Stimulated activated naive B cell treated with anti-CD40 and anti-IgM and Interleukin-4, amounts not matched to agents 10 μg/mL and 1 μg/mL and 100 μg/mL, for 72 hours (primary cell): ENCODE measurements around the gene SLC26A1.

ENCODE experiments used
- ATAC-seq, 2 donors: fragments of 150-1000 bp; cut with Tn5 transposase; replicated peaks; 2 replicates each; pipeline ENCODE4 v1.10.0; 2021; ENCODE audit warnings: moderate library complexity in 1 of 2
- DNase-seq: peaks from one replicate; pipeline ENCODE4 v3.0.0; 2021
- H3K27ac Mint-ChIP-seq: one replicate; pipeline ENCODE4 v1.8.0; 2022; ENCODE audit warnings: mild to moderate bottlenecking, mixed read lengths
- H3K27me3 Mint-ChIP-seq, 2 donors: one replicate each; pipeline ENCODE4 v1.8.0; 2022; ENCODE audit warnings: mixed read lengths in 2 of 2
- H3K36me3 Mint-ChIP-seq, 2 donors: one replicate each; pipeline ENCODE4 v1.8.0; 2022; ENCODE audit warnings: mixed read lengths in 2 of 2, mild to moderate bottlenecking in 1 of 2
- H3K4me1 Mint-ChIP-seq, 2 donors: one replicate each; pipeline ENCODE4 v1.8.0; 2022; ENCODE audit warnings: mixed read lengths in 2 of 2, mild to moderate bottlenecking in 1 of 2
- H3K4me3 Mint-ChIP-seq, 2 donors: one replicate each; pipeline ENCODE4 v1.8.0; 2022; ENCODE audit warnings: mild to moderate bottlenecking in 2 of 2, mixed read lengths in 2 of 2, moderate library complexity in 1 of 2
- H3K9me3 Mint-ChIP-seq, 2 donors: one replicate each; pipeline ENCODE4 v1.8.0; 2022; ENCODE audit warnings: mixed read lengths in 2 of 2, mild to moderate bottlenecking in 1 of 2

SLC26A1 gene

GRCh38 chr4:1033840-1034551 lies 40.8 kb upstream of the SLC26A1 start:
- Mint-ChIP-seq H3K9me3 (no peaks in the 10 kb centered on the region), H3K4me3 (no peak overlapping the region), H3K4me1 (peaks cover 0 to 5% of the 10 kb centered on the region in 2 donors), H3K27ac (no peak overlapping the region), H3K36me3 (no peaks in the 10 kb centered on the region), H3K27me3 (peaks cover 7 to 32% of the 10 kb centered on the region in 2 donors)
- DNase-seq (no peak), ATAC-seq (no peak)

GRCh38 chr4:1032861-1033260 lies 39.7 kb upstream of the SLC26A1 start:
- no peak for DNase-seq
- no peak for ATAC-seq
- peaks cover 0 to 5% of the 10 kb centered on the region in 2 donors for H3K4me1 Mint-ChIP-seq
- no peak overlapping the region for H3K4me3 Mint-ChIP-seq
- peaks cover 7 to 32% of the 10 kb centered on the region in 2 donors for H3K27me3 Mint-ChIP-seq
- no peaks in the 10 kb centered on the region for H3K36me3 Mint-ChIP-seq
- H3K27ac Mint-ChIP-seq, result no peak overlapping the region
- no peaks in the 10 kb centered on the region for H3K9me3 Mint-ChIP-seq

- H3K4me3 Mint-ChIP-seq, result no peak overlapping the region
- H3K9me3 Mint-ChIP-seq, result no peaks in the 10 kb centered on the region
- H3K27ac Mint-ChIP-seq, result no peak overlapping the region
- ATAC-seq, result peak; percentile 51 to 56
- H3K27me3 Mint-ChIP-seq, result peaks cover 7 to 32% of the 10 kb centered on the region in 2 donors
- no peak for DNase-seq
- H3K4me1 Mint-ChIP-seq, result peaks cover 0 to 5% of the 10 kb centered on the region in 2 donors
- H3K36me3 Mint-ChIP-seq, result no peaks in the 10 kb centered on the region
These were observed 39.0 kb upstream of the SLC26A1 start for GRCh38 chr4:1031956-1032795.

- ATAC-seq (no peak), DNase-seq (no peak)
- H3K9me3 Mint-ChIP-seq, result no peaks in the 10 kb centered on the region
- H3K4me3 Mint-ChIP-seq, result no peak overlapping the region
- H3K27me3 Mint-ChIP-seq, result peaks cover 7 to 32% of the 10 kb centered on the region in 2 donors
- H3K4me1 Mint-ChIP-seq, result peaks cover 2 to 8% of the 10 kb centered on the region in 2 donors
- no peaks in the 10 kb centered on the region for H3K36me3 Mint-ChIP-seq
- H3K27ac Mint-ChIP-seq, result no peak overlapping the region
These were observed 38.1 kb upstream of the SLC26A1 start for GRCh38 chr4:1031346-1031745.

GRCh38 chr4:1030559-1030958 lies 37.4 kb upstream of the SLC26A1 start:
- DNase-seq (no peak), ATAC-seq (no peak)
- Mint-ChIP-seq H3K27ac (peak overlapping the region; percentile 37), H3K36me3 (peaks cover 0 to 3% of the 10 kb centered on the region in 2 donors), H3K4me1 (peaks cover 10 to 14% of the 10 kb centered on the region in 2 donors), H3K4me3 (no peak overlapping the region), H3K27me3 (peaks cover 7 to 32% of the 10 kb centered on the region in 2 donors), H3K9me3 (no peaks in the 10 kb centered on the region)

GRCh38 chr4:1030031-1030430 lies 36.8 kb upstream of the SLC26A1 start:
- no peak for ATAC-seq
- H3K4me3 Mint-ChIP-seq, result no peak overlapping the region
- no peak for DNase-seq
- no peaks in the 10 kb centered on the region for H3K9me3 Mint-ChIP-seq
- peaks cover 14 to 18% of the 10 kb centered on the region in 2 donors for H3K4me1 Mint-ChIP-seq
- peaks cover 4 to 7% of the 10 kb centered on the region in 2 donors for H3K36me3 Mint-ChIP-seq
- peaks cover 7 to 32% of the 10 kb centered on the region in 2 donors for H3K27me3 Mint-ChIP-seq
- H3K27ac Mint-ChIP-seq, result no peak overlapping the region

- Mint-ChIP-seq H3K4me1 (peaks cover 14 to 21% of the 10 kb centered on the region in 2 donors), H3K4me3 (no peak overlapping the region), H3K27ac (no peak overlapping the region), H3K36me3 (peaks cover 7 to 8% of the 10 kb centered on the region in 2 donors), H3K27me3 (peaks cover 7 to 32% of the 10 kb centered on the region in 2 donors), H3K9me3 (no peaks in the 10 kb centered on the region)
- DNase-seq (no peak), ATAC-seq (no peak)
These were observed 36.3 kb upstream of the SLC26A1 start for GRCh38 chr4:1029529-1029928.

GRCh38 chr4:1028574-1029220 lies 35.5 kb upstream of the SLC26A1 start:
- Mint-ChIP-seq H3K4me3 (no peak overlapping the region), H3K27ac (no peak overlapping the region), H3K9me3 (no peaks in the 10 kb centered on the region), H3K27me3 (peaks cover 7 to 23% of the 10 kb centered on the region in 2 donors), H3K4me1 (peaks cover 14 to 21% of the 10 kb centered on the region in 2 donors), H3K36me3 (peaks cover 7 to 8% of the 10 kb centered on the region in 2 donors)
- no peak for DNase-seq
- ATAC-seq, result no peak

GRCh38 chr4:1027915-1028238 lies 34.7 kb upstream of the SLC26A1 start:
- Mint-ChIP-seq H3K9me3 (no peaks in the 10 kb centered on the region), H3K4me3 (no peak overlapping the region), H3K27me3 (peaks cover 4 to 15% of the 10 kb centered on the region in 2 donors), H3K36me3 (peaks cover 7 to 8% of the 10 kb centered on the region in 2 donors), H3K4me1 (peaks cover 14 to 21% of the 10 kb centered on the region in 2 donors), H3K27ac (no peak overlapping the region)
- no peak for ATAC-seq
- DNase-seq, result no peak

- Mint-ChIP-seq H3K27ac (no peak overlapping the region), H3K4me1 (peaks cover 14 to 24% of the 10 kb centered on the region in 2 donors), H3K4me3 (no peak overlapping the region), H3K36me3 (peaks cover 7 to 8% of the 10 kb centered on the region in 2 donors), H3K27me3 (peaks cover 4 to 10% of the 10 kb centered on the region in 2 donors), H3K9me3 (no peaks in the 10 kb centered on the region)
- ATAC-seq, result no peak
- DNase-seq, result no peak
These were observed 34.2 kb upstream of the SLC26A1 start for GRCh38 chr4:1027219-1027914.

GRCh38 chr4:1026115-1026514 lies 32.9 kb upstream of the SLC26A1 start:
- peak overlapping the region; percentile 71 for H3K27ac Mint-ChIP-seq
- no peak overlapping the region for H3K4me3 Mint-ChIP-seq
- ATAC-seq (peak; percentile 78 to 79), DNase-seq (peak; percentile 69)
- no peaks in the 10 kb centered on the region for H3K9me3 Mint-ChIP-seq
- H3K4me1 Mint-ChIP-seq, result peaks cover 21 to 37% of the 10 kb centered on the region in 2 donors
- peaks cover 7 to 8% of the 10 kb centered on the region in 2 donors for H3K36me3 Mint-ChIP-seq
- peaks cover 4 to 6% of the 10 kb centered on the region in 2 donors for H3K27me3 Mint-ChIP-seq

GRCh38 chr4:1024882-1025545 lies 31.8 kb upstream of the SLC26A1 start:
- Mint-ChIP-seq H3K27me3 (peaks cover 0 to 6% of the 10 kb centered on the region in 2 donors), H3K4me3 (no peak overlapping the region), H3K9me3 (no peaks in the 10 kb centered on the region), H3K27ac (peak overlapping the region; percentile 26), H3K4me1 (peaks cover 21 to 40% of the 10 kb centered on the region in 2 donors), H3K36me3 (peaks cover 7 to 8% of the 10 kb centered on the region in 2 donors)
- DNase-seq (no peak), ATAC-seq (no peak)

- Mint-ChIP-seq H3K4me1 (peaks cover 21 to 45% of the 10 kb centered on the region in 2 donors), H3K36me3 (peaks cover 7 to 8% of the 10 kb centered on the region in 2 donors), H3K27me3 (no peaks in the 10 kb centered on the region), H3K9me3 (no peaks in the 10 kb centered on the region), H3K4me3 (no peak overlapping the region), H3K27ac (no peak overlapping the region)
- ATAC-seq (no peak), DNase-seq (no peak)
These were observed 30.9 kb upstream of the SLC26A1 start for GRCh38 chr4:1023895-1024740.
